Measurements from ENCODE around the gene RARA. TPM values are rescaled to one million over a fixed set of nuclear protein-coding genes. Genes with fewer than 3 reads are reported as not detected.

RARA gene
- total RNA-seq, 1 experiment from 2014 or later, result 35.1 TPM

DNA sequence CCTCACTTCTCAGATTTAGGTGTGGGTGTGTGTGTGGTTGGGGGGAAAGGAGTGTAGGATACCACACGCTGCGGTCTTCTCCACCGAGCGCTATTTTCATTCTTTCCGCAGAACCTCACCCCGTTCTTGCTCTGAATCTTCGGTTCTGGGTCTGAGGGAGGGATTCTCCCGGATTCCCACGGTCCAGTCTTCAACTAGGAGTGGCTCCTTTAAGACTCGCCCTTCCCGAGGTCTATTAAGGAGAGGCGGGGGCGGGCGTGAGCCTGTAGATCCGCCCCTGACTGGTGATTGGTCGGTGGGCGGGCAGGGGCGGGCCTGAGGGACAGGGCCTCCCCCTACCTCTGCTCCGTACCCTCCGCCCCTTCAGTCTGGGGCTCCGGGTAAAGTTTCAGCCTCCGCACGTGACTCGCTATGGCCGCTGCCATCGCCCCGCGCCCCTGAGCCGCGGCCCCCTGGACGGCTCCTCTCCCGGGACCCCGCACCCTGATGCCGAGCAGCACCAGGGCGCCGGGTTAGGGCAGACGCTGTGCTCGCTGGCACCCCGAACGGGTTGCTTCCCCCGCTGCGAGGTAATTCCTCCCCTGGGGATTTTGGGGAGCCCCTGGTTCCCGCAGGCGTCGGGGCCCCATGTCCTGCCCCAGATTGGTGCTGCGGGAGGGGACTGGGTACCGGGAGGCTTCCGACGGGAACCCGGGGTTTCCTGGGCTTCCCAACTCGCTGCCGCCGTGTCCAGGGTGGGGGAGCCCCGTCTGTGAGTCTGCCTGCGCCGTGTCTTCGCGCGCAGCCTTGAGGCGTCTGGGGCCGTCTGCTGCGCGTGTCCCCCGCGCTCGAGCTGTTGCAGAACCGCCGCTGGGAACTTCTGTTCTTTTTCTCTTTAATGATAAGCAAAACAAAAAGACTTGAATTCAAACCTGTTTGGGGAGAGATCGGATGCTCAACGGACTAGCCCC is 9.2 kb downstream of the RARA start:
- BruUV-seq (replicated peaks), result TSS peak; percentile 60
- Histone ChIP-seq H4K20me1 (ENCODE audit: insufficient read depth) (no peaks in the 10 kb centered on the region), H3K9ac (ENCODE audit: low read length) (peak overlapping the region; percentile 99), H3K4me1 (ENCODE audit: control insufficient read depth in 1 of 2, insufficient read depth in 2 of 2, low read length in 2 of 2) (peaks cover 68 to 90% of the 10 kb centered on the region in 2 experiments), H3K36me3 (ENCODE audit: control insufficient read depth in 1 of 2, insufficient read depth in 2 of 2, low read length in 2 of 2) (no peaks in the 10 kb centered on the region), H3K79me2 (ENCODE audit: insufficient read depth, low read length) (peaks cover 51% of the 10 kb centered on the region), H3K9me3 (ENCODE audit: control insufficient read depth in 1 of 2, insufficient read depth in 1 of 2, low read depth in 1 of 2, low read length in 2 of 2) (no peaks in the 10 kb centered on the region), H3K27ac (ENCODE audit: low read depth, low read length) (peak overlapping the region; percentile 91), H2AFZ (ENCODE audit: low read depth, low read length, poor library complexity, severe bottlenecking) (no peak overlapping the region), H3K4me3 (replicated peaks in 1 of 2; ENCODE audit: low read depth in 1 of 2, low read length in 2 of 2) (peak overlapping the region; percentile 94 to 95), H3K27me3 (ENCODE audit: insufficient read depth, low read length) (no peaks in the 10 kb centered on the region), H3K4me2 (ENCODE audit: low read length) (peak overlapping the region; percentile 95), H3K9me2 (ENCODE audit: insufficient read depth) (no peaks in the 10 kb centered on the region)
- peak; percentile 81 for ATAC-seq
- TF ChIP-seq EGR1 (IDR thresholded peaks at IDR 0.05; ENCODE audit: low read depth) (peak; percentile 94), SP1 (IDR thresholded peaks at IDR 0.05; ENCODE audit: low read depth) (peak; percentile 78), TCF7L2 (IDR thresholded peaks at IDR 0.05; ENCODE audit: borderline replicate concordance, extremely low read depth, insufficient read depth, insufficient read length) (no peak), POLR2A (IDR thresholded peaks at IDR 0.05; ENCODE audit: borderline replicate concordance, extremely low read depth, insufficient read depth, insufficient read length) (no peak), ELF1 (IDR thresholded peaks at IDR 0.05; ENCODE audit: borderline replicate concordance, low read depth) (no peak), RAD21 (IDR thresholded peaks at IDR 0.05; ENCODE audit: low read depth) (no peak), YY1 (IDR thresholded peaks at IDR 0.05; ENCODE audit: extremely low read depth, insufficient replicate concordance, low read depth, low read length) (peak; percentile 79), ZNF274 (IDR thresholded peaks at IDR 0.05; ENCODE audit: low read depth, low read length) (no peak), ZFX (IDR thresholded peaks at IDR 0.05) (no peak), POLR2AphosphoS5 (IDR thresholded peaks at IDR 0.05; ENCODE audit: low read depth, low read length) (peak; percentile 71), FOSL1 (IDR thresholded peaks at IDR 0.05; ENCODE audit: low read depth) (no peak)
- TF ChIP-seq, protein P1, sequence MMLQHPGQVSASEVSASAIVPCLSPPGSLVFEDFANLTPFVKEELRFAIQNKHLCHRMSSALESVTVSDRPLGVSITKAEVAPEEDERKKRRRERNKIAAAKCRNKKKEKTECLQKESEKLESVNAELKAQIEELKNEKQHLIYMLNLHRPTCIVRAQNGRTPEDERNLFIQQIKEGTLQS (IDR thresholded peaks at IDR 0.05), result no peak
- TF ChIP-seq, protein P2, sequence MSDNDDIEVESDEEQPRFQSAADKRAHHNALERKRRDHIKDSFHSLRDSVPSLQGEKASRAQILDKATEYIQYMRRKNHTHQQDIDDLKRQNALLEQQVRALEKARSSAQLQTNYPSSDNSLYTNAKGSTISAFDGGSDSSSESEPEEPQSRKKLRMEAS (IDR thresholded peaks at IDR 0.05), result peak; percentile 91
- POLR2A ChIA-PET, result interaction anchor here (0.7 to 2.0 kb wide), 2 partner anchors 9 to 23 kb away, joined by 3 to 8 read pairs; no protein-coding TSS in a partner anchor
- intact Hi-C loops (cut with micrococcal nuclease), result loop anchor here (2.0 kb wide), 1 partner anchor 23 kb away; no protein-coding TSS in a partner anchor
- CTCF ChIA-PET, result interaction anchor here (0.7 to 2.0 kb wide), 5 partner anchors 10 to 202 kb away, joined by 3 to 19 read pairs (median 4); partner anchors contain the start of gene RARA
- RAD21 ChIA-PET (ENCODE audit: low non-redundant PET in 1 of 2, low total read pairs in 2 of 2, uncharacterized antibody in 2 of 2, unreplicated experiment in 2 of 2), result no interaction called here
- peak; percentile 88 for DNase-seq (ENCODE audit: low read depth, low spot score)

Measured in HCT116 (cell line).